Fibroblast of skin of right quadriceps (primary cell): Measurements from ENCODE around the gene TREML4.
"Not testable (repeated sequence)": the region's sequence is repeated elsewhere in the genome, so short reads cannot be mapped to it uniquely, and the experiment has no call there.

ENCODE experiments used
- DNase-seq: peaks from one replicate; pipeline ENCODE4 v3.0.0-alpha.2; 2013

The TREML4 gene

DNA sequence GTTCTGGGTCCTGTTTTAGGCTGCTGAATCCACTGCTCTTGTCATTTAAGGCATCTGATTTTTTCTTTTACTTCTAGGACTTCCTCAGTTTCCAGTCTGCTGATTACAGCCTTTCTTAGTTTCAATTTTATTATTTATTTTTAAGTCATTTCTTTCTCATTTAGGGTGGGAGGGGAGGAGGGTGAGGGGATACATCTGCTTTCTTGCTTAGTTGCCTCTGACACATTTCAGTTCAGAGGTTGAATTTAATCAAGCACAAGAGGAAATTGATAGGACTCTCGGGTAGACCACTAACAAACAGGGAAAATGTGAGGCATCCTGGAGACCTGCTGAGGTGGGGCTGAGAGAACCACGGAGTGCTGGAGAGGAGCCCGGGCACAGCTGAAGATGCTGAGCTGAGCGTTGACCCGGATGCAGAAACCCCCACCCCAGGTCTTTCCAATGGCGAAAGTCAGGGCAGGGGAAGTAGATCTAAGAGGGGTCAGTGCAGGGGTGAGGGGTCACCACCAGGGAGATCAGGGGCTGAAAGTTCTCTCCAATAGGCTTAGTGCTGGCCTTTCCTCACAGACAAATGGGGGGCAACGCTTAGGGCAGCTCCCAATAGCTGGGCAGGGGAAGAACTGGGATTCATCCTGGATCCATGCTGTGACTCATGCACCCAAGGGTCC, 19.6 kb upstream of the TREML4 start:
- DNase-seq: no peak

DNA sequence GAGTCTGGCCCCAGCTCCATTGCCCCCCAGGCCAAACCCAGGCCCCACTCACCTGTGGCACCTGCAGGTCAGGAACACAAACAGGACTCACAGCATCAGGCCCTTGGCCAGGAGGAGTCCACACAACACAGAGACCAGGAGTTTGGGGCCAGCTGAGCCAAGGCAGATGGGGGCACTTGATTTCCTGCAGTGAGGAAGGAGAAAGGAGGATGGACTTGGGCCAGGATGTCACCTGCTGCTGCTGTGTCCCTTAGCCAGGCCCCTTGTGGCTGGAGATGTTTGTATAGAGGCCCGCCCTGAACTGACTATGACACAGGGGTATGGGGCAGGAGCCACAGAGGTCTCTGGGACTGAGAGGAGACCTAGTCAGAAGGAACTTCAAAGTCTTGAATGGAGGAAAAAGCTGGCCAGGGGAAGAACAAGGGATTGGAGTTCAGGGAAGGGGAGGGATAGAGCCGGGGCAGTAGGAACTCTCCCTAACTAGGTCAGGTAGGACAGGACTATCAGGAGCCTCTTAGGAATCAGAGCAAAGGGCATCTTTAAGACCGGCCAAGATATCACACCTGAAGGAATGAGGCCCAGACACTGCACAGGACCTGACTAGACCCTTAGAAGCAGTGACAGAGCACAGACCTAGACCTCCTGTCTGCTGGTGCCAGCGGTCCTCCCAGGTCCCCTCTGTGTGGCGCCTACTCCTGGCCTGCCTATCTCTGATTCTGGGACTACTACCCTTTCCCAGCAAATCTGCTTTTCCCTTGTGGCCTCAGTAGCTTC, 18.4 kb upstream of the TREML4 start:
- no peak for DNase-seq

DNA sequence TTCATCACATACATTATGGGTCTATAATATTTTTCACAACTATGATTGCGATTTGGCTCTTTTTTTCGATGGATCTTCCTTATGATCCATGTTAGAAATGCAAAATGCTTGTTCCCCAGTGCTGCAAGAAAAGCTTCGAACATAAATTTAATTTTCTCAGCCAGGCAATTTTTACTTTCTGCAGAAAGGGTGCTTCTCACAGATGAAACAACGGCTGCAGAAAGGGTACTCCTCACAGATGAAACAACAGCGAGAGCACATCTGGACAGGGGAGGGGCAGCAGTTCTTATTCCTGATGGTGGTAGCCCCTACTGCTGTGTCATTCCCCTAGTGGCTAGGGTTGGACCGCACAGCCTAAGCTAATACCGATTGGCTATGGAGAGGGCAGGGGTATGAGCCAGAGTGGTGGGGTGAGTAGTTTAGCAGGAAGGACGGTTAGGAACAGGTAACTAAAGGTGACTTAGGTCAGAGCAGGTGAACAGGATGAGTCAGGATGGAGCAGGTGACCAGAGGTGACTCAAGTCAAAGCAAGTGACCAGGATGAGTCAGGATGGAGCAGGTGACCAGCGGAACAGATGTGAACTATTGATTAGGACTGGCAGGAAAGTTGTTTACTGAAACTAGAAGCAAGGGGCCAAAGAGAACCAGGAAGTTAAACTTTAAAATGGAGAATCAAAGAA, 13.4 kb upstream of the TREML4 start:
- DNase-seq: no peak

DNA sequence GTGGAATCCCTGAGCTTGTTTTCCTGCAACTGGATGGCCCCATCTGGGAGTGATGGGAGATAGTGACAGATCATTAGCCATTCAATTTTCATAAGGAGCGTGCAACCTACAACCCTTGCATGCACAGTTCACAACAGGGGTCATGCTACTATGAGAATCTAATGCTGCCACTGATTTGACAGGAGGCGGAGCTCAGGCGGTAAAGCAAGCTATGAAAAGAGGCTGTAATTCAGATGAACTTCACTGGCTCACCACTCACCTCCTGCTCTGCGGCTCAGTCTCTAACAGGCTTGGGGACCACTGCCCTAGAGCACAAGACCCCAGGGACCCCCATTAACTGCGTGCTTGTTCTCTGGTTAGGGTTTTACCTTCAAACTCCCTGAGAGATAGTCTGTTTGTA, 12.4 kb upstream of the TREML4 start:
- DNase-seq: no peak

DNA sequence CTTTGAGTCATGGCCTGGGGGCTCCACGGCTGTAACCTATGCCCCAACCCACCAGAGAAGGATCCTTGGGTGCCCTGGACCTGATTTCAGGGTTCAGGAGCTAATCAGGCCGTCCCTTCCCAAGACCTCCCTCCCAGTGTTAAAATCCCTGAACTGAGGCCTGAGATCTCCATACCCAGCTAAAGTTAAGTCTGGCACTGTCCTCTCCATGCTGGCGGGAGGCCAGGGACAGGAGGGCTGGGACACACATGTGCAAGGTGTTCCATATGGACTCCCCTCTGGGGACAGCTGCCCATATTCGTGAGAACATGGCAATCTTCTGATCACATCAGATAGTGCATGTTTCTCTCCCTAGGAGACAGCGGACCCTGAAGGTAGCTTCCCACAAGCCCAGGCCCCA, 11.5 kb upstream of the TREML4 start:
- DNase-seq: no peak

DNA sequence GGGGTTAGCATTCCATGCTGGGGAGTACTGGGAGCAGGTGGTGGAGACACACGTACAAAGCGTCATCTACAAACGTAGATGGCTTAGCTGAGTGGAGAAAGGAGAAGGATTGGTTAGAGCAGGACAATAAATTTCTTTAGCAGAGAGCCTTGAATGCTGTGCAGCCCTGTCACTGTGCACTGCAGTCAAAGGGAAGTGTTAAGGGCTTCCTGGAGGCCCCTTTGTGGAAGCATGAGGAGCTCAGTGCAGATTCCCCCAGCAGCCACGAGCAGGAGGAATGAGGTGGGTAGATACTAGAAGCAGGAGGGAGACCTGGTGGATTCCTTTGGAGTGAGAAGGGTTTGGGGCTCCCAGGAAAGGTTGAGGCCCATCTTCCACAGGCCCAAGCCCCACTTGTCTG, 6.1 kb upstream of the TREML4 start:
- DNase-seq: no peak

DNA sequence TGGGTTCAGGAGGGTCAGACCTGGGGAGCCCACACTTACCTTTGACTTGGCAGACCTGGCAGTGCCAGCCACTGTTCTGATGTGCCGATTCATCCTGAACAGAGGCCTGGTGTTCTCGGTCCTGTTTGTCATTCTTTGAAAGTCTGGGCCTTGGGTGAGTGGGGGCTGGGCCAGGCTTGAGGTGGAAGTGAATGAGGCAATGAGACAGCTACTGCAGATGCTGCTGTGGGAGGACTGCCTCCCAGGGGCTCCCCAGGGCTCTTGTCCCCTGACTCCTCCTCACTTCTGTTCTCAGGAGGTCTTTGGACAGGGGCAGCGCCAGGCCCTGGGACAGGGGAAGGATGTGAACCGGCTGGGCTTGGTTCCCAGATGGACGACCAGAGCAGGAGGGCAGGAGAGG, 5.6 kb upstream of the TREML4 start:
- no peak for DNase-seq

DNA sequence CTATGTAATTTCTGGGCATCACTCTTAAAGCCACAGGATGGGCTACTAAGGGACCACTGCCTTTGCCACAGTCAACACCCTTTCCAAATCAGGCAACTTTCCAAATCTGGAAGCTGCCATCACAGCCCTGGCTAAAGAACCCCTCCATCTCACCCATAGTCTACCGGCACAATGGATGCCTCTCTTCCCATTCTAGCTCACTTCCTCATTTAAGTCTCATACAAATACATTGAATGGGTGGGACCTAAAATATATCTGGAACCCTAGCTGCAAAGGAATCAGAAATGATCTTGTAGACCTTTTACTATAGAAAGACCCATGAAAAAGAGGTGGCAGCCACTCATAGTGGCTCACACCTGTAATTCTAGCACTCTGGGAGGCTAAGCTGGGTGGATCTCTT, 3.3 kb upstream of the TREML4 start:
- DNase-seq: no peak

DNA sequence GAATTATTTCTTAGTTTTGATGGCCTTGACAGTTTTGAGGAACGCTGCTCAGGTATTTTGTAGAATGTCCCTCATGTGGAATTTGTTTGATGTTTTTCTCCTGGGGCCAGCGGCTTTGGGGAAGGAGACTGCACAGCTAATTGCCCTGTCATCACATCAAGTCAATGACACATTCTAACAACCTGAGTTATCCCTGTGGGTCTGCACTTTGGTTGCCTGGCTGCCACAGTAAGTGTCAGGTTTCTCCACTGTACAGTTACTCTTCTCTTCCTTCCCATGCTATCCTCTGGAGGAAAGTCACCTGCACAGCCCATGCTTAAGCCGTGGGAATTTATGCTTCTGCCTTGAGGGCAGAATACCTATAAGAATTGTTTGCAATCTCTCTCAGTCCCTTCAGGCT, 1.4 kb upstream of the TREML4 start:
- DNase-seq: no peak

DNA sequence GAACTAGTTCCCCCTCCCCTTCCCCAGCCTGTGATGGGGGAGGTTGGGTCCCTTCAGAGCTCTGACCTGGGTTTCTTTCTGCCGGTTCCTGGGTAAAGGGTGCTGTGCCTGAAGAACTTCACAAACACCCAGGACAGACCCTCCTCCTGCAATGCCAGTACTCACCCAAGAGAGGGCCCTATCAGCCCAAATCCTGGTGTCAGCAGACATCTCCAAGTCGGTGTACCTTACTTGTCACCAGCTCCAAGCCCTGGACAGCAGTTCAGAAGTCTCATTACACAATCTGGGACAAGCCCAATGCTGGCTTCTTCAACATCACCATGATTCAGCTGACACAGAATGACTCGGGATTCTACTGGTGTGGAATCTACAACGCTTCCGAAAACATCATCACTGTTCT, 467 bp downstream of the TREML4 start:
- DNase-seq: no peak

DNA sequence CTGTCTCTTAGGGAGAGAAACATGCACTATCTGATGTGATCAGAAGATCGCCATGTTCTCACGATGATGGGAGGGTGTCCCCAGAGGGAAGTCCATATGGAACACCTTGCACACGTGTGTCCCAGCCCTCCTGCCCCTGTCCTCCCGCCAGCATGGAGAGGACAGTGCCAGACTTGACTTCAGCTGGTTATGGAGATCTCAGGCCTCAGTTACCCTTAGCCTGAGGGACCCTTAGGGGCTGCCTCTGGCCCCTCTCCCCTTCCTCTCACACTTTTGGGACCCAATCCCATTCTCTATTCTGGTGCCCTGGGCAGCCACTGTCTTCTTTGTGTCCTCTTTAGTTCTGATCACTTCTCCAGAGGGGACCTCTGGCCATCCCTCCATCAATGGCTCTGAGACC, 1.6 kb downstream of the TREML4 start:
- DNase-seq: no peak

DNA sequence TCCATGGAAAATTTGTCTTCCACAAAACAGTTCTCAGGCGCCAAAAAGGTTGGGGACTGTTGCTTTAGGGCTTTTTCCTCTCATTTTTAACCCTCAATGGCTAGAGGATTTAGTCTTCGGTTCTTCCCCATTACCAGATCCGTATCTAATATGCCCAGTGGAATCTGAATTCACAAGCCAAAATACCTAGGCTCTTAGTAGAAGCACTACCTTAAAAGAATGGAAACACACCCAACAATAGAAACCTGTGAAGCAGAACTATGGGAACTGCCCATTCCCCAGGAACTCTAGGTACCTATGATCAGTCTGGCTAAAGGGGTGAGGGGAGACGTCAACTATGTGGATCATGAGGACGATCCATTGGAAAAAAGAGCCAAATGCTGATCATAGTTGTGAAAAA, 3.1 kb downstream of the TREML4 start:
- no peak for DNase-seq

DNA sequence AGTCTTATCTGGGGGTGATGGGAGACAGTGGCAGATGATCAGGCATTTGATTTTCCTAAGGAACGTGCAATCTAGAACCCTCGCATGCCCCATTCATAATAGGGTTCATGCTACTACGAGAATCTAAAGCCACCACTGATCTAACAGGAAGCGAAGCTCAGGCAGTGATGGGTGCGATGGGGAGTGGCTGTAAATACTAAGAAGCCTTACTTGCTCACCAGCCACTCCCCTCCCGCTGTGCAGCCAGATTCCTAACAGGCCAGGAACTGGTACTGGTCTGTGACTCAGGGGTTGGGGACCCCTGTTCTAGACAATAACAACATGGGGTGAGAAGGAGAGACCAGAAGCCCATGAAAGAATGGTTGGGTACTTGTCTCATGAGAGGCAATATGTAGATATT, 4.5 kb downstream of the TREML4 start:
- DNase-seq: no peak

DNA sequence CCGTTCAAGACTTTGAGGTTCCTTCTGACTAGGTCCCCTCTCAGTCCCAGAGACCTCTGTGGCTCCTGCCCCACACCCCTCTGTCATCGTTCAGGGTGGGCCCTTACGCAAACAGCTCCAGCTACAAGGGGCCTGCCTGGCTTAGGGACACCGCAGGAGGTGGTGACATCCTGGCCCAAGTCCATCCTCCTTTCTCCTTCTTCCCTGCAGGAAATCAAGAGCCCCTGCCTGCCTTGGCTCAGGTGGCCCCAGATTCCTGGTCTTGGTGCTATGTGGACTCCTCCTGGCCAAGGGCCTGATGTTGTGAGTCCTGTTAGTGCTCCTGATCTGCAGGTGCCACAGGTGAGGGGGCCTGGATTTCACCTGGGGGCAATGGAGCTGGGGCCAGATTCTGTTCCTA, 8.1 kb downstream of the TREML4 start:
- DNase-seq: no peak

DNA sequence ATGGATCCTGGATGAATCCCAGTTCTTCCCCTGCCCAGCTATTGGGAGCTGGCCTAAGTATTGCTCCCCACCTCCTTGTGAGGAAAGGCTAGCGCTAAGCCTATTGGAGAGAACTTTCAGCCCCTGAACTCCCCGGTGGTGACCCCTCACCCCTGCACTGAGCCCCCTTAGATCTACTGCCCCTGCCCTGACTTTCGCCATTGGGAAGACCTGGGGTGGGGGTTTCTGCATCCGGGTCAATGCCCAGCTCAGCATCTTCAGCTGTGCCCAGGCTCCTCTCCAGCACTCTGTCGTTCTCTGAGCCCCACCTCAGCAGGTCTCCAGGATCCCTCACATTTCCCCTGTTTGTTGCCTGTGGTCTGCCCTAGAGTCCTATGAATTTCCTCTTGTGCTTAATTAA, 9.0 kb downstream of the TREML4 start:
- no peak for DNase-seq

DNA sequence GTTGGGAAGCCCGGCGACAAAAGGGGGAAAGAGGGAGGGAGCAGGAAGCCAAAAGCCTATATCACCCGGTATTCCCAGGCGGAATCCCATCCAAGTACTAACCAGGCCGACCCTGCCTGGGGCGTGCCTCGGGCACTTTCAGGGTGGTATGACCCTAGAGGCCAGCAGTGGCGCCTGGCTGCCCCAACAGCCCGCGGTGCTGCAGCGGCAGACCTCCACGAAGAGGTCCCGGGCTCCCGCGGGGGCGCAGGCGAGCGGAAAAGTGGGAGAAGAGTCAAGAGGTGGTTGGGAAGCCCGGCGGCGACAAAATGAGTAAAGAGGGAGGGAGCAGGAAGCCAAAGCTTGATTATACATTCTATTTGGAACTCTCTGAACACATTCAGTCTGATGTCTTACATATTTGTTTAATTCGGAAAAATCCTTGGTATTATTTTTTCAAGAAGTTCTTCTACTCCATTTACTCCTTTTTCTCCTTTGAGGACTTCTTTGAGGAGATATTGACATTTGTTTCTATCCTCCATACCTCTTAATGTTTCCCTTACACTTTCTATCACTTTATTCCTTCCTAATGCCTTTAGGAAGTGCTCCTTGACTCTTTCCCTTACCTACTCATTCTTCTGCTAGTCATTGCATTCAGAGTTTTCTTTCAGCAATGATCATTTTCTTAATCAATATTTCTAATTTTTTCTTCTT, 11.5 kb downstream of the TREML4 start:
- no peak for DNase-seq

DNA sequence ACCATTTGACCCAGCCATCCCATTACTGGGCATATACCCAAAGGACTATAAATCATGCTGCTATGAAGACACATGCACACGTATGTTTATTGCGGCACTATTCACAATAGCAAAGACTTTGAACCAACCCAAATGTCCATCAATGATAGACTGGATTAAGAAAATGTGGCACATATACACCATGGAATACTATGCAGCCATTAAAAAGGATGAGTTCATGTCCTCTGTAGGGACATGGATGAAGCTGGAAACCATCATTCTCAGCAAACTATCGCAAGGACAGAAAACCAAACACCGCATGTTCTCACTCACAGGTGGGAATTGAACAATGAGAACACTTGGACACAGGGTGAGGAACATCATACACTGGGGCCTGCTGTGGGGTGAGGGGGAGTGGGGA, 18.4 kb downstream of the TREML4 start:
- DNase-seq: not testable (repeated sequence)

DNA sequence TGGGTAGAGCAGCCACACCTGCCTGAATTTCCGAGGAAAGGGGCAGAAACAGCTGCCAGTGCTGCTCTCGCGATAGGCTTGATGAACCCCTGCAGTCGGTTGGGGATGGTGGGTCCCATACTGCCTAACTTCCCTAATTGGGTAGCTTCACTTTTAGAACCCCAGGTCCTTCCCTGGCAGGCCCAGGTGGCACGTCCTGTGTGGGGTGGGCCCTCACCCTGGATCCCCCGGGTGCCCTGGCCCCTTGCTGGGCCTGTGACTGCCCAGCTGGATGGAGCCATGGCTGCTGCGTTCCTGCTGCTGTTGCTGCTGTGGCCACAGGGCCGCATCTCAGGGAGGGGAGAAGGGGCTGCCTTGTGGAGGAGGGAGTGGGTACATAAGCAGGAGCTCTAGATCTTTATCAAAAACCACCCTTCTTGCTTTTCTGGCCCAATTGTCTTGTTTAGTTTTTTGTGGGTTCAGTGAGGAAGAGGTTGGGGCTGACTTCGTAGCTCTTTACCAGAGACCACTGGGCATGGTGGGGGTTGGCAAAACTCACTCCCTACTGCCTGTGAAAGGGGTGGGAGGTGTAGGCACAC, 19.2 kb downstream of the TREML4 start:
- DNase-seq: no peak

DNA sequence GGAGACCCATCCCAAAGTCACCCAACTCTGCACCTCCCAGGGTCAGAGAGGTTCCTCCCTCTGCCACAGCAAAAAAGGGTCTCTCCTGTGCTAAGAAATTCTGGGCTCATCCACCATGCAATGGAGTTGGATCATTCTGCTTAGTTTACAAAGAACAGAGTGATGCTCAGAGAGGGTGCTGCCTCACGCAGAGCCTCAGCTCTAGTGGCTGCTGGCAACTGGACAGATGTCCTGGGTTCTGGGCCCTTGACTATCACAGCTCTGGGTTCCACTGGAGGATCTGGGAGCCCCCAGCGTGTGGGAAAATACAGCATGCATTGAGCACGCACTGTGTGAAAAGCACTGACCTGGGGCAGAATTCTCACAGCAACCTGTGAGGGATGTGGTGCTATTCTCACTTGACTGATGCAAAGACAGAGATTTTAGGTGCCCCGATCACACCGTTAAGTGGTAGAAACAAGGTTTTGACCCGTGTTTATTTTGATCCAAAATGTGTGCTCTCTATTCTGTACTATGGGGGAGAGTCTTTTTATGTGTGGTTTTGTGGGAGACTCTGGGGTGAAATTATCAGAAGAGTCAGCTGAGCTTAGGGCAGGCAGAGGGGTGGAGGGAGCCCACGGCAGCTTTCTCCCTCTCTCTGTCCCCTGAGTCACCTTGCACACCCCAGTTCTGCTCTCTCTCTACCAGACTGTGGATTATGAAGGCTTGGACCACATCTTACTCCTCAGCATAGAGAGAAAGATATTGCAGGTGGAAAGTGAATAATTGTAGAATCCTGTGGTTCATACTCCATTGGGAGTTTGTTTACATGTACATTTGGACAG, 19.9 kb downstream of the TREML4 start:
- no peak for DNase-seq

DNA sequence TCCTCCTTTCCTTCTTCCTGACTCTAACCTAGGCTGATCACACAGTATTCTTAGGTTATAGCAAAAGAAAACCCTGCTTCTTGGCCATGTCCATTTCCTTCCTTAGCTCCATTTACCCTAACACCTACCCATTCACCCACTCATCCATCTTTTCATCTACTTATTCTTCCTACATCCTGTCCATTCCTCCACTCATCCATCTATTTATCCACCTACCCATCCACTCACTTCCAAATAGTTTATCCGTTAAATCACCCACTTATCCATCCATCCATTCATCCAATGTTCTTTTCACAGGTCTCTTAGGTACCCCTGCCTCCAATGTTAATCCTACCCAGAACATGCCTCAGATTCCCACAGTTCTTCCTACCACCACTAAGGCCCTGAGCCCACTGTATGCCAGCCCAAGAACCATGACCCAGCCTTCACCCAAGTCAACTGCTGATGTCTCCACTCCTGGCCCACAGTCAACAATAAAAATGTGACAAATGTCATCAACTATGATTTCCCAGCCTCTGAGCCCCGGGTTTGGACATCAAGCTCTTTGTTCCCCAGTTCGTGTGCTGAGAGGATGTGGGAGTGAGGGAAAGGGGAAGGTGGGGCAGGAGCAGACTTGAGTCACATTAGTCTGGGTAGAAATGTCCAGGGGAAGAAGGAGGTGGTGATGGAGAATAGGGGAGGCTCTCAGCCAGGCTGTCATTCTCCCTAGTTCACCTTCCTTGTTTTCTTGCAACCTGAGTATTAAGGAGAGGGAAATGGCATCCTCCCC, 24.4 kb downstream of the TREML4 start:
- DNase-seq: no peak

DNA sequence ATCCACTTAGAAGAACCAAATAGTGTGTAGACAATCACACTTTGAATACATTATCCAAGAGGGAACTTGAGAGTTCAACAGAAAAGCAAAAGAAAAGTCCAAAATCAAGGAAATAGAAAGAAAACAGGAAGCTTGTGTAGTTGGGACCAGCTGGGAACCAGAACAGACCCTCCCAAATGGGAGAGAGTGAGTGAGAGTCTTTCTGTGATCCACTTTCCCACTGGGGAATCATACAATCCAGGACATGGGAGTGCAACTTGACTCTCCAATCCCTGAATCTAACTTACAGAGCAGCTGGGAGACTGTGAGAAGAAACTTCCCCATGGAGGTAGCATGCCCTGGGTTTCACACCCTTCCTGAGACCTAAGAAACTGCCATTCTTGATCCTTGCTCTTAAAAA, 27.0 kb downstream of the TREML4 start:
- no peak for DNase-seq
